Activated naive CD4-positive, alpha-beta T cell treated with anti-CD3 and anti-CD28 coated beads, Interleukin-2, amount 50 U/mL, for 72 hours (primary cell): ENCODE results near the gene TRIM71. TPM values are rescaled to one million over a fixed set of nuclear protein-coding genes. Genes with fewer than 3 reads are reported as not detected.
"Not testable (repeated sequence)": the region's sequence is repeated elsewhere in the genome, so short reads cannot be mapped to it uniquely, and the experiment has no call there.

ENCODE experiments used
- ATAC-seq, 2 donors: fragments of 150-1000 bp; cut with Tn5 transposase; 2 replicates each; pipeline ENCODE4 v1.10.0; 2021; ENCODE audit warnings: mild to moderate bottlenecking in 2 of 2, moderate library complexity in 2 of 2
- DNase-seq, 2 donors: peaks; one replicate each; pipeline ENCODE4 v3.0.0; 2021 to 2022; ENCODE audit warnings: low spot score in 2 of 2
- H3K27ac Mint-ChIP-seq, 2 donors: one replicate each; pipeline ENCODE4 v1.8.0; 2022; ENCODE audit warnings: mild to moderate bottlenecking in 2 of 2, mixed read lengths in 2 of 2
- H3K36me3 Mint-ChIP-seq, 2 donors: one replicate each; pipeline ENCODE4 v1.8.0; 2022; ENCODE audit warnings: mixed read lengths in 2 of 2
- H3K9me3 Mint-ChIP-seq, 2 donors: one replicate each; pipeline ENCODE4 v1.8.0; 2022; ENCODE audit warnings: mixed read lengths in 2 of 2
- total RNA-seq, 2 donors: library from RNA; stranded (reverse); gene quantifications; one replicate each; pipeline ENCODE4 v1.2.3, GENCODE V29; 2022

TRIM71 gene
- total RNA-seq, 2 donors from 2014 or later, result 0.02 to 0.08 TPM

DNA sequence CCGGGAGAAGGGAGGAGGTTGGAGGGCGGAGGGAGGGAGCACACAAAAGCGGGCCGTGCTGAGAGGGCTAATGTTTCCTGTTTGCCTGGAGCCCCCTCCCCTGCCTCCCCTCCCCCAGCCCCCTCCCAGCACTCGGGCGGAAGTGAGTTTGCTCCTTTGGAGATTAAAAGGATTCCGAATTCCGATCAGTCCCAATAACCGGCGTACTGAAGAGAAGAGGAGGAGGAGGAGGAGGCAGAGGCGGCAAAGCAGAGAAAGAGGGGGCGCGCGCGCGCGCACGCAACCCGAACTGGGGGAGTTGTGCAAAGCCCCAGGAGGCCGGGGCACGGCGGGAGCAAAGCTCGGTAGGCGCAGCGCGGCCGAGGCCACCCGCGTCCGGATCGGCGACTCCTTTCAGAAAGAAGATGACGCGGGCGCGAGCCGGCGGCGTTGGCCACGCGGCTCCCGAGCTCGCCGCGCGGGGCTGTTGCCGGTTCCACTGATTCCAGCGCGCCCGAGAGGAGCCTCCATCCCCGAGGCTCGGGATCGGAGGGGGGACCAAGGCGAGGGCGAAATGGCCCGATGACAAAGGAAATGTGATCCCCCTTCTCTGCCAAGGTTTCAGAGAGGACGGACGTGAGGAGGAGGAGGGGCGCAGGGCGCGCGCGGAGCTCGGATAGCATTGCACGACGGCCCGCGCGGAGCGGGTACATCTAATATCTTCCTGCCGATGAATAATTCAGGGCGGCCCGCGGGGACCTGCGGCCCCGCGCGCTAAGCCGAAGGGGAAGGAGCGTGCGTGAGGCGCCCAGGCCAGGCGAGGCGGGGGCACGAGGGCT, 1.1 kb upstream of the TRIM71 start:
- H3K36me3 Mint-ChIP-seq, result peaks cover 6% of the 10 kb centered on the region in 2 donors
- no peak overlapping the region for H3K27ac Mint-ChIP-seq
- H3K9me3 Mint-ChIP-seq, result no peaks in the 10 kb centered on the region
- peak in 1 of 2 donors; percentile 33 for DNase-seq
- ATAC-seq, result peak in 1 of 2 donors; percentile 41

GRCh38 chr3:32817257-32817557, 590 bp upstream of the TRIM71 start:
- peak in 1 of 2 donors; percentile 42 for ATAC-seq
- DNase-seq, result peak in 1 of 2 donors; percentile 19
- Mint-ChIP-seq H3K9me3 (no peaks in the 10 kb centered on the region), H3K36me3 (peaks cover 6% of the 10 kb centered on the region in 2 donors), H3K27ac (no peak overlapping the region)

- ATAC-seq (peak; percentile 31 to 43), DNase-seq (peak in 1 of 2 donors; percentile 14)
- Mint-ChIP-seq H3K36me3 (peaks cover 6% of the 10 kb centered on the region in 2 donors), H3K27ac (no peak overlapping the region), H3K9me3 (no peaks in the 10 kb centered on the region)
Observed at GRCh38 chr3:32818229-32818969, 602 bp downstream of the TRIM71 start.

DNA sequence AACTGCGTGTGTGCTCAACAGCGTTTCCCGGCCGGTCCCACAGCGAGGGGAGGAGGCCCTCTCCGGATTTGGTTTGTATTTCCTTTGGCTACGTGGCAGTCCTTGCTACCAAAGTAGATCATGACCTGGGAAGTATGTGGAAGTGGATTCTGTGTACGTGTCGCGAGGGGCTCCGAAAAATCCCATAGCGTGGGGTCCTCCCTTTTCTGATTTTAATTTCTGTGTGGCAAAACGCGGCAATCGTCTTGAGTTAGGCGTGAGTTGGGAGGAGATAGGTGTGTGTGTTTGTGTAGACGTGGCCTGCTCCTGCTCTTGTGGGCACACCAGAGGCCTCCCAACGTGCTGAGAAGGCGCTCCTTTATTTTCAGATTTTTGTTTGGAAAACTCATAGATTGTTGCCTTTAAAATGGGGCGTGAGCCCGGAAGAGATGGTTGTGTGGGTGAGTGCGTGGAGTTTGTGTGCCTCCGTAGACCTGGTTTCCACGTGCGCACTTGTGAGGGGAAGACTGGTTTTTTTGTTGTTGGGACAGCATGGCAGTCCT, 1.2 kb downstream of the TRIM71 start:
- H3K36me3 Mint-ChIP-seq, result peaks cover 6% of the 10 kb centered on the region in 2 donors
- ATAC-seq (no peak), DNase-seq (no peak)
- H3K9me3 Mint-ChIP-seq, result no peaks in the 10 kb centered on the region
- no peak overlapping the region for H3K27ac Mint-ChIP-seq

DNA sequence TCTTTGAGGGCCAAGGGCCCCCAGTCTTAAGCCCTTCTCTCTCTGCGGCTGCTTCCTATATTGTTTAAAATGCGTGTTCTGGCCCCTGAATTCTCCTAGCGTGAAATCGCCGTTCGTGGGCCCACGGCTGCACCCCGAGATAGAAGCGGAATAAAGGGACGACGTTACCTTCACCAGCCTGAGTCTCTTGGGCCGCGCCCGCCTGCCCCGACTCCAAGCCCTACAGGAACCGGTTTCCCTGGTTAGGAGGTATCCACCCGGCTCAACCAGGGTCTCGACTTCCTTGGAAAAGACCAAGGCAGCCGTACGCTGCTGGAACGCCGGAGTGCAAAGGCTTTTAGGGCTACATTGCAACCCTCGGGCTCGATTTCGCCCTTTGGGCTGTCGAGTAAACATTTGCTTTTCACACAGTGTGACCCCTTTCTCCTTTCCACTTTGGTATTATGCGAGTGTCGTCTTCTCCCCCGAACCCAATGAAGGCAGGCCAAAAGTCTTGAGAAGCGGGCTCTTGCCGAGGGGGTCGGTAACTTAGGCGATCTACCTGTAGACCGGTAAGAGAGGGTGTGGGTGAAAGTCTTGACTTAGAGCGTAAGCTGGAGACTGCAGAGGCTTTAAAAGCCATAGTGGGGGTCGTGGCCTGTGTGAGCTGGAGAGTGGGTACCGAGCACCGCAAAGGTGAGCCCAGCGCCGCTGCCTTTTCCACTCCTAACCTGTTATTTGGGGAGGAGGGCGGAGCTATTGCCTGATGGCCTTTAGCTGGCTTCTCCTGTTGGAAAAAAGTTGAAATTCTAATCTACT, 2.0 kb downstream of the TRIM71 start:
- no peak for DNase-seq
- ATAC-seq, result no peak
- Mint-ChIP-seq H3K36me3 (peaks cover 6% of the 10 kb centered on the region in 2 donors), H3K27ac (no peak overlapping the region), H3K9me3 (no peaks in the 10 kb centered on the region)

GRCh38 chr3:32820430-32820829, 2.6 kb downstream of the TRIM71 start:
- Mint-ChIP-seq H3K9me3 (no peaks in the 10 kb centered on the region), H3K27ac (no peak overlapping the region), H3K36me3 (peaks cover 6% of the 10 kb centered on the region in 2 donors)
- no peak for ATAC-seq
- DNase-seq, result no peak

- DNase-seq (no peak), ATAC-seq (no peak)
- Mint-ChIP-seq H3K9me3 (no peaks in the 10 kb centered on the region), H3K36me3 (peaks cover 6% of the 10 kb centered on the region in 2 donors), H3K27ac (no peak overlapping the region)
Observed at GRCh38 chr3:32820971-32821685, 3.3 kb downstream of the TRIM71 start.

GRCh38 chr3:32821686-32822296, 4.0 kb downstream of the TRIM71 start:
- Mint-ChIP-seq H3K36me3 (peaks cover 6% of the 10 kb centered on the region in 2 donors), H3K9me3 (no peaks in the 10 kb centered on the region), H3K27ac (no peak overlapping the region)
- no peak for ATAC-seq
- no peak for DNase-seq

DNA sequence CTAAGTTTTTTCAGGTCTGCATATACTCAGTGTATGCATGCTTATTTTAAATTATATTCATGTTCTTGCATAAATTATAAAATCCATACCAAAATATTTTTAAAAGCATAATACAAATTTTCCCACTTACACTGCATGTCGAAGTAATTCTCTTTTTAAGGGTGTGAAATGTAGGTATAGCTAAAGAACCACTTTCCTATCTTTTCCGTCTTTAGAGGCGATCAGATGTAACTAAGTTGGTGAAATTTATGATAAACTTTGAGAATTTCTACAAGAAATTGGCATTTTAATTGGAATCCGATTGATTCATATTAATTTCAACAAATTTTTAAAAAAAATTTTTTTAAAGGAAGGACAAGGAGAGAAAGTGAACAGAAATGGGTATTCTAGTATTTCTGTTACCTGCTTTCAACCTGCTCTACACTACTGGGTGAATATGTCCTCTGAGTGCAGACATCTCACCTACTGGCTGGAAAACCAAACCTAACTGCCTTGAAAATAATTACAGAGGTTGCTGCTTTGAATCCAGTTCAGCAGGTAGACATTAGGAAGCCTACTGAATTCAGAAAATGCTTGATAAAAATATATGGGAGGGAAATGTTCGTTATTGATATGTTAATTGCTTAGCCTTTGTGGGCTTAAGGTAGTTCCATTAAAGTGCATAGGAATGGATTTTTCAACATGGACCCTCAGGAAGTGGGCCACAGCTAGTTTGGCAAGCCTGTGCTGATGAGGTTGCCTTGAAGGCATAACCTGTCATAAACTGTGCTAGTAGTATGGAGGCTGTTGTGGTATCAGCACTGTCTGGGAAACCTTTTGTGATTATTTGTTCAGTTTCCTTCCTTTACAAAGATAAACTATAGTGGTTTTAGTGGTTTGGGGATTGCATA, 5.1 kb downstream of the TRIM71 start:
- H3K27ac Mint-ChIP-seq, result no peak overlapping the region
- no peaks in the 10 kb centered on the region for H3K9me3 Mint-ChIP-seq
- ATAC-seq, result no peak
- peaks cover 6% of the 10 kb centered on the region in 2 donors for H3K36me3 Mint-ChIP-seq
- no peak for DNase-seq

- ATAC-seq, H3K27ac Mint-ChIP-seq, H3K9me3 Mint-ChIP-seq, H3K36me3 Mint-ChIP-seq, DNase-seq: not testable (repeated sequence)
Observed at GRCh38 chr3:32823641-32824184, 5.9 kb downstream of the TRIM71 start.

DNA sequence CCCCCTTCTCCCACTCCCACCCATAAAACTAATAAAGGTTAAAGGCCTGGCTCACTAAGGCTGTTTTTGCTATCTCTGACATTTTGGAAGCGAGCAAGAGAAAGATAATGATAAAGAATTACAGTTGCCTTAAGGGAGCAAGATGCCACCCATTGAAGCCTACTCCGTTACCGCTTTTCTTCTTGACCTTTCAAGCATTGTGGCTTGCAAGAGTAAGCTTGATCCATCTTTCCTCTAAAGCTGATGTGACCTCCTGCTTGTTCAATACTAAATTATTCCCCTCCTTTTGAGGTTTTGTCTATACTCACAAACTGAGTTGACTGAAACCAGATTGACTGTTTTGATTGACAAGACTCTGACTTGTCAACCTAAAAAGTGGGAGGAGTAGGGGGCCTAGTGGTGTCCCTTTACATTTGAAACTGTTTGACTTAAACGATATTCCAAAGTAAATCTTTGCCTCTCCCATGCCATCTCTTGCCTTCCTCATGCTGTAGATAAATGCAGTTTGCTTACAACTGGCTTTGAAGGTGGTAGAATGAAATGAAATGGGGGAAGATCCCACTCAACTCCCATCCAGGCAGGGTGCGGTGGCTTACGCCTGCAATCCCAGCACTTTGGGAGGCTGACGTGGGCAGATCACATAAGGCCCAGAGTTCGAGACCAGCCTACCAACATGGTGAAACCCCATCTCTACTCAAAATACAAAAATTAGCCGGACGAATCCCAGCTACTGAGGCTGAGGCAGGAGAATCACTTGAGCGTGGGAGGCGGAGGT, 8.0 kb downstream of the TRIM71 start:
- no peak for ATAC-seq
- Mint-ChIP-seq H3K27ac (no peak overlapping the region), H3K9me3 (no peaks in the 10 kb centered on the region), H3K36me3 (no peaks in the 10 kb centered on the region)
- DNase-seq, result no peak

DNA sequence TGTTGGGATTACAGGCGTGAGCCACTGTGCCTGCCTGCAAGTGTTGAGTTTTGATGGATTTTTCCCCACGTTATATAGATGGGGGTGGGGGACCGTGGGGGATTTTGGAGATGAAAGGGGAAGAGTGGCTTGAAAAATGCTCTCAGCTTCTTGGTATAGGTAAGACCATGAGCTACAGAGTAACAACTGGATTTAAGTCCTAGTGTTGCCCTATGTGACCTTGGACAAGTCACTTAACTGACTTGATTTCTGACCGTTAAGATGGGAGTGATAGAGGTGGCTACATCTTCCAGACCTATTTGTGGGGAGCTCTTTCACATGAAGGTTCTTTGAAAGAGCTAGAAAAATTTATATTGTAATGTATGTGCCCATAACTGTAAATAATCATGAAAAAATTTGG, 13.3 kb downstream of the TRIM71 start:
- H3K36me3 Mint-ChIP-seq, result no peaks in the 10 kb centered on the region
- DNase-seq (no peak), ATAC-seq (no peak)
- no peak overlapping the region for H3K27ac Mint-ChIP-seq
- no peaks in the 10 kb centered on the region for H3K9me3 Mint-ChIP-seq

DNA sequence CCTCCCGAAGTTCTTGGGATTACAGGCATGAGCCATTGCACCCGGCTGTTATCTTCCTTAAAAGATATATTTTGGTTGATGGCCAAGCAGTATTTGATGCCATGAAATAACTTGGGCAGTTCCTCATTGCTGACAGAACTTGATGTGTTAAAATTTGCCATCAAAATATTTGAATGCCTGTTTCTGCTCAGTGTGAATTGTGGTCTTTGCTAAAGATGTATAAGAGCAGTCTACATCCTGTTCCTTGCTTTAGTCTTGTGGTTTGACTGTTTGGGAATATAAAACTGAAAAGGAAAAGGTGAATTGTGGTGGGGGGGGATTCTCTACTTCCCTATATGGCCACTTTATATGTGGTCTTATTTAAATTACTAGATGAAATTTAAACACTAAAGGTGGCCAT, 14.0 kb downstream of the TRIM71 start:
- Mint-ChIP-seq H3K27ac (no peak overlapping the region), H3K9me3 (no peaks in the 10 kb centered on the region), H3K36me3 (no peaks in the 10 kb centered on the region)
- no peak for ATAC-seq
- DNase-seq, result no peak

DNA sequence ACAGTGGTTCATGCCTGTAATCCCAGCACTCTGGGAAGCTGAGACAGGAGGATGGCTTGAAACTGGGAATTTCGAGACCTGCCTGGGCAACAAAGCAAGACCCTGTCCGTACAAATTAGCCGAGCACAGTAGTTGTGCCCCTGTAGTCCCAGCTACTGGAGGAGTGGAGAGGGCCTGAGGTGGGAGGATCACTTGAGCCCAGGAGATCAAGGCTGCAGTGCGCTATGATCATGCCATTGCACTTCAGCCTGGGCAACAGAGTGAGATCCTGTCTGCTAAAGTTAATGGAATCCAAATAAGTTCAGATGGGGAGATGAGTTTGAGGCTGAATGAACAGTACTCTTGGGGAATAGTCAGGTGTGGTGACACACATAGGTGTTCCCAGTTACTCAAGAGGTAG, 14.4 kb downstream of the TRIM71 start:
- H3K36me3 Mint-ChIP-seq, result no peaks in the 10 kb centered on the region
- DNase-seq, result no peak
- no peak overlapping the region for H3K27ac Mint-ChIP-seq
- no peak for ATAC-seq
- H3K9me3 Mint-ChIP-seq, result no peaks in the 10 kb centered on the region
